ENCODE measurements around the gene TSHZ1. TPM values are rescaled to one million over a fixed set of nuclear protein-coding genes. Genes with fewer than 3 reads are reported as not detected.

Gene TSHZ1
- total RNA-seq, 4 donors from 2014 or later: 14.1 to 23.3 (median 17.6) TPM

DNA sequence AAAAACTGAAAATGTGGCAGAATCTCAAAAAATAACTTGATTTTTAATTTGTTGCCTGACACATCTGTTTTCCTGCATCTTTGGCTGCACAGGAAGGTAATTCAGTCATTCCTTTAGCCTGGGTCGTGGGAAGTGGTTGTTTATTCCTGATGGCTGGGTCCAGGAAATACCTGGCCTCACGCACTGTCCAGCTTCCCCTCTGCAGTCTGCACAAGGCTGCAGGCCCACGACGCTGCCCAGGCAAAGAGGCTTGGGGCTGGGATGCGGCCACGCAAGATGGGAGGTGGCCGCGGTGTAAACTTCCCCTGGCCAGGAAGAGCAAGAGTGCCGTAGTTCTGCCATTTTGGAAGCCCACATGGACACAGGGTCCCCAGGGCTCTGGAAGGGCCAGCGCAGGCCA, 28.2 kb downstream of the TSHZ1 start:
- H3K4me3 ChIP-seq (ENCODE audit: low read depth, poor library complexity, severe bottlenecking): no peak overlapping the region
- no peak for DNase-seq (ENCODE audit: low spot score in 2 of 2)
- no peak for TF ChIP-seq POLR2A (IDR thresholded peaks at IDR 0.05)
- TF ChIP-seq, protein P1, sequence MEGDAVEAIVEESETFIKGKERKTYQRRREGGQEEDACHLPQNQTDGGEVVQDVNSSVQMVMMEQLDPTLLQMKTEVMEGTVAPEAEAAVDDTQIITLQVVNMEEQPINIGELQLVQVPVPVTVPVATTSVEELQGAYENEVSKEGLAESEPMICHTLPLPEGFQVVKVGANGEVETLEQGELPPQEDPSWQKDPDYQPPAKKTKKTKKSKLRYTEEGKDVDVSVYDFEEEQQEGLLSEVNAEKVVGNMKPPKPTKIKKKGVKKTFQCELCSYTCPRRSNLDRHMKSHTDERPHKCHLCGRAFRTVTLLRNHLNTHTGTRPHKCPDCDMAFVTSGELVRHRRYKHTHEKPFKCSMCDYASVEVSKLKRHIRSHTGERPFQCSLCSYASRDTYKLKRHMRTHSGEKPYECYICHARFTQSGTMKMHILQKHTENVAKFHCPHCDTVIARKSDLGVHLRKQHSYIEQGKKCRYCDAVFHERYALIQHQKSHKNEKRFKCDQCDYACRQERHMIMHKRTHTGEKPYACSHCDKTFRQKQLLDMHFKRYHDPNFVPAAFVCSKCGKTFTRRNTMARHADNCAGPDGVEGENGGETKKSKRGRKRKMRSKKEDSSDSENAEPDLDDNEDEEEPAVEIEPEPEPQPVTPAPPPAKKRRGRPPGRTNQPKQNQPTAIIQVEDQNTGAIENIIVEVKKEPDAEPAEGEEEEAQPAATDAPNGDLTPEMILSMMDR (IDR thresholded peaks at IDR 0.05): no peak
- WGBS, 2 donors: 87 to 94% methylated on average over 10 of the region's 10 CpGs
- intact Hi-C loops (cut with DNase I; ENCODE audit: low total_unique reads): no loop called here

DNA sequence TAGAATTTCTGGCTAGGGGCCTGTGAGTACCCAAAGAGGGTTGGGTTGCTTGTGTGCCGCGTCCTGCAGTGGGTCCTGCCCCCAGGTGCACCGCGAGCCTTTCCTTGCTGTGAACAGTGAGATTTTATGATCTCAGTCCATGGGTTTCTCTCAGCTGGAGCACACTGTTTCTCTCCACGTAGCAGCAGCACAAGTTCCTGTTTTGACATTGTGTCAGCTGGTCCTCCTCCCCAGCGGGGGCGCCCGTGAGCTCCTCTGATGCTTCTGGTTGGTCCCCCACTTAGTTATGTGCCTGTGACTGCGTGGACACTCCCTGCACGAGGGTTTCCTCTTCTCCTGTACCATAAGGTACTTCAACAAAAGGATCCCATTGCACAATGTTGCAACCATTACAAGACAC, 29.8 kb downstream of the TSHZ1 start:
- no peak for DNase-seq (ENCODE audit: low spot score in 2 of 2)
- WGBS, 2 donors: 90 to 94% methylated on average over 10 of the region's 10 CpGs

DNA sequence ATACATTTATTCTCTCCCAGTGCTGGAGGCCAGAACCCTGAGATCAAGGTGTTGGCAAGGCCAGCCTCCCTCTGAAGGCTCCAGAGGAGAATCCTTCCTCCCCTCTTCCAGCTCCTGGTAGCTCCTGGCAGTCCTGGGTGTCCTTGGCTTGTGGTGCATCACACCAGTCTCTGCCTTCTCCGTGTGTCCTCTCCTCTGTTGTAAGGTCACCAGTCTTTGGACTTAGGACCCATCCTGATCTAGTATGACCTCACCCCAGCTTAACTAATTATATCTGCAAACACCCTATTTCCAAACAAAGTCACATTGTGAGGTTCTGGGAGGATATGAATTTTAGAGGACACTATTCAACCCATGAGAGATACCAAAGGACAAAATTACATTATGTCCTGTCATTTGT, 31.1 kb downstream of the TSHZ1 start:
- 95 to 100% methylated on average over 1 of the region's 1 CpG for WGBS, 2 donors
- no peak for DNase-seq (ENCODE audit: low spot score in 2 of 2)
- TF ChIP-seq, protein P1 (IDR thresholded peaks at IDR 0.05): no peak
- no peak for TF ChIP-seq POLR2A (IDR thresholded peaks at IDR 0.05)
- intact Hi-C loops (cut with DNase I; ENCODE audit: low total_unique reads): no loop called here
- H3K4me3 ChIP-seq (ENCODE audit: low read depth, poor library complexity, severe bottlenecking): no peak overlapping the region

More for the DNA sequence above, 29.8 kb downstream of the TSHZ1 start:
- H3K4me3 ChIP-seq (ENCODE audit: low read depth, poor library complexity, severe bottlenecking): no peak overlapping the region
- intact Hi-C loops (cut with DNase I; ENCODE audit: low total_unique reads): no loop called here
- TF ChIP-seq, protein P1 (IDR thresholded peaks at IDR 0.05): no peak
- no peak for TF ChIP-seq POLR2A (IDR thresholded peaks at IDR 0.05)

GRCh38 chr18:75244351-75245313, 34.0 kb downstream of the TSHZ1 start:
- no peak overlapping the region for H3K4me3 ChIP-seq (ENCODE audit: low read depth, poor library complexity, severe bottlenecking)
- DNase-seq (ENCODE audit: low spot score in 2 of 2): no peak
- WGBS, 2 donors: 80 to 87% methylated on average over 19 of the region's 19 CpGs
- TF ChIP-seq POLR2A (IDR thresholded peaks at IDR 0.05): no peak
- intact Hi-C loops (cut with DNase I; ENCODE audit: low total_unique reads): no loop called here

DNA sequence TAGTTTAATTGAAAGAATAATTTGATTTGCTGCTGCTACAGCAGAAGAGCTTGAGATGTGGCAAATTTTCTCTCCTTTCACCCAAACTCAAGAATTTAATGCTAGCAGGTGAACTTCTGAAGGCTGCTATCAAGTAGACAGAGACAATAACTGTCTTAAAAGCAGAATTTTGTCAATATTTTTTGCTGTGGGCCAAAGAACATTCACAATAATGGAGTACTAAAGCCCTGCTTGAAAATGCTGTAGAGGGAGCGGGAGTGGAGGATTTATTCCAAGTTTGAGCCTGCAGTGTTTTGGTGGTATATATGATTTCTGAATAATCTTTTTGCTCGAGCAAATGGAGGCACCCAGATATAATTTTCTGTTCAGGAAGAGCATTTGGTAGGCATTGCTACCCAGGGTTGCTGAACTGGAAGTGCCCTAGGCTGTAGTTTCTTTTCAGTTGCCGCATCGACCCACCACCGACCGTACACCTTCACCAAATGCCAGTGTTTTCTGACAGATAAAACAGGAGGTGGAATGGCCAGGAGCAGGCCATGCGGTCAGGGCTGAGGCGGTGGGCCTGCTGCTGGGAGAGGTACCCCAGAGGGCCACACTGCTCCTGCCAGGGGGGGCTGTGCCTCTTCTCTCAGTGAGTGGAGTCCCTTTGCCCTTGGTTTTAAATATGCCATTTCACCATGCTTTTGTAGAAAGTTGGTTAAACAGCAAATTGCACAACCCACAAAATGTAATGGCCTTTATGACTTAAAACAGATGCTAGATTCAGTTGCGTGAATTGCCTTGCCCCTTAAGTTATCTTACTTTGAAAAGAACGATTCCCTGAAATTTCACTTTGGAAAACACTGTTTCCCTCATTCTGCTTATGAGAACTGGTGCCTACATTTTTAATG, 36.4 kb downstream of the TSHZ1 start:
- H3K4me3 ChIP-seq (ENCODE audit: low read depth, poor library complexity, severe bottlenecking): no peak overlapping the region
- intact Hi-C loops (cut with DNase I; ENCODE audit: low total_unique reads): no loop called here
- WGBS, 2 donors: 40 to 45% methylated on average over 10 of the region's 10 CpGs
- TF ChIP-seq, protein P1 (IDR thresholded peaks at IDR 0.05): no peak
- TF ChIP-seq POLR2A (IDR thresholded peaks at IDR 0.05): no peak
- no peak for DNase-seq (ENCODE audit: low spot score in 2 of 2)
